Endothelial cell (in vitro differentiated cells): ENCODE measurements around the gene CFAP54. TPM values are rescaled to one million over a fixed set of nuclear protein-coding genes. Genes with fewer than 3 reads are reported as not detected.

Source experiments
- DNase-seq: peaks from one replicate; pipeline ENCODE4 v3.0.0; 2021; ENCODE audit warnings: low spot score
- H3K27ac Mint-ChIP-seq: one replicate; pipeline ENCODE4 v1.8.0; 2021; ENCODE audit warnings: mixed read lengths, inconsistent platforms; ENCODE audit not compliant: unreplicated experiment
- H3K27me3 Mint-ChIP-seq: one replicate; pipeline ENCODE4 v1.8.0; 2021; ENCODE audit warnings: mild to moderate bottlenecking, moderate library complexity, mixed read lengths, inconsistent platforms; ENCODE audit not compliant: unreplicated experiment
- H3K36me3 Mint-ChIP-seq: one replicate; pipeline ENCODE4 v1.8.0; 2021; ENCODE audit warnings: mild to moderate bottlenecking, low read depth, mixed read lengths, inconsistent platforms; ENCODE audit not compliant: unreplicated experiment
- H3K4me1 Mint-ChIP-seq: one replicate; pipeline ENCODE4 v1.8.0; 2021; ENCODE audit warnings: mild to moderate bottlenecking, mixed read lengths, inconsistent platforms; ENCODE audit not compliant: unreplicated experiment
- H3K4me3 Mint-ChIP-seq: one replicate; pipeline ENCODE4 v1.8.0; 2021; ENCODE audit warnings: mild to moderate bottlenecking, mixed read lengths, inconsistent platforms; ENCODE audit not compliant: unreplicated experiment
- H3K9me3 Mint-ChIP-seq: one replicate; pipeline ENCODE4 v1.8.0; 2021; ENCODE audit warnings: mixed read lengths, inconsistent platforms; ENCODE audit not compliant: unreplicated experiment
- CTCF ChIP-seq: fragments of 200-600 bp; sonication (generic); IDR thresholded peaks from one replicate; pipeline ENCODE4 v1.5.0; 2021; ENCODE audit warnings: antibody characterized with exemption; ENCODE audit not compliant: unreplicated experiment
- total RNA-seq: library from RNA; stranded (reverse); fragmentation: NEBNext Ultra II Directional; extraction: Animal tissue kit (Norgen Biotek cat#: 25700); gene quantifications from one replicate; pipeline ENCODE4 v1.2.1, GENCODE V29; 2021; ENCODE audit not compliant: unreplicated experiment

Gene CFAP54
- total RNA-seq, 1 donor from 2014 or later, result 2.5 TPM

- Mint-ChIP-seq H3K4me1 (peaks cover 2% of the 10 kb centered on the region), H3K9me3 (no peaks in the 10 kb centered on the region), H3K4me3 (no peak overlapping the region), H3K27me3 (no peaks in the 10 kb centered on the region), H3K27ac (no peak overlapping the region), H3K36me3 (no peaks in the 10 kb centered on the region)
- TF ChIP-seq CTCF, result no peak
- DNase-seq, result no peak
These were observed 322.8 kb downstream of the CFAP54 start for GRCh38 chr12:96812153-96812552.

- no peaks in the 10 kb centered on the region for H3K27me3 Mint-ChIP-seq
- no peak overlapping the region for H3K4me3 Mint-ChIP-seq
- H3K9me3 Mint-ChIP-seq, result no peaks in the 10 kb centered on the region
- H3K4me1 Mint-ChIP-seq, result peaks cover 2% of the 10 kb centered on the region
- no peaks in the 10 kb centered on the region for H3K36me3 Mint-ChIP-seq
- TF ChIP-seq CTCF, result no peak
- DNase-seq, result no peak
- no peak overlapping the region for H3K27ac Mint-ChIP-seq
These were observed 324.8 kb downstream of the CFAP54 start for GRCh38 chr12:96814200-96814599.

- H3K27ac Mint-ChIP-seq, result no peak overlapping the region
- no peaks in the 10 kb centered on the region for H3K27me3 Mint-ChIP-seq
- no peaks in the 10 kb centered on the region for H3K9me3 Mint-ChIP-seq
- no peak for TF ChIP-seq CTCF
- no peak overlapping the region for H3K4me3 Mint-ChIP-seq
- H3K36me3 Mint-ChIP-seq, result no peaks in the 10 kb centered on the region
- no peak for DNase-seq
- H3K4me1 Mint-ChIP-seq, result no peaks in the 10 kb centered on the region
These were observed 332.2 kb downstream of the CFAP54 start for GRCh38 chr12:96821592-96821991.

GRCh38 chr12:96822641-96823040 lies 333.3 kb downstream of the CFAP54 start:
- Mint-ChIP-seq H3K27me3 (no peaks in the 10 kb centered on the region), H3K36me3 (no peaks in the 10 kb centered on the region), H3K4me1 (no peaks in the 10 kb centered on the region), H3K27ac (no peak overlapping the region), H3K4me3 (no peak overlapping the region), H3K9me3 (no peaks in the 10 kb centered on the region)
- TF ChIP-seq CTCF, result no peak
- no peak for DNase-seq

- H3K27ac Mint-ChIP-seq, result no peak overlapping the region
- no peaks in the 10 kb centered on the region for H3K36me3 Mint-ChIP-seq
- DNase-seq, result no peak
- H3K27me3 Mint-ChIP-seq, result no peaks in the 10 kb centered on the region
- no peaks in the 10 kb centered on the region for H3K9me3 Mint-ChIP-seq
- H3K4me1 Mint-ChIP-seq, result no peaks in the 10 kb centered on the region
- no peak overlapping the region for H3K4me3 Mint-ChIP-seq
- TF ChIP-seq CTCF, result no peak
These were observed 334.9 kb downstream of the CFAP54 start for GRCh38 chr12:96824074-96824837.
